Cardiac muscle cell (in vitro differentiated cells and primary cell): Measurements from ENCODE around the gene SARM1. TPM values are rescaled to one million over a fixed set of nuclear protein-coding genes. Genes with fewer than 3 reads are reported as not detected.
A peak's percentile ranks its signal among the peaks of the same experiment; 100 is the strongest.

ENCODE experiments used
- DNase-seq, 2 donors: peaks; one replicate each; pipeline versions ENCODE4 v3.0.0 to v3.0.0-alpha.2; 2010 to 2017; ENCODE audit warnings: low read depth in 1 of 2, low spot score in 1 of 2
- H3K27ac ChIP-seq: fragments of 200-600 bp; sonication (generic); 2 replicates; pipeline ENCODE4 v1.5.1; 2016
- H3K27me3 ChIP-seq: fragments of 200-600 bp; sonication (generic); 2 replicates; pipeline ENCODE4 v1.6.0; 2016; ENCODE audit warnings: control low read depth
- H3K36me3 ChIP-seq: fragments of 200-600 bp; sonication (generic); 2 replicates; pipeline ENCODE4 v1.5.1; 2016; ENCODE audit warnings: control low read depth
- H3K4me1 ChIP-seq: fragments of 200-600 bp; sonication (generic); 2 replicates; pipeline ENCODE4 v1.8.1; 2017; ENCODE audit warnings: low read depth, mild to moderate bottlenecking, mixed run types
- H3K4me3 ChIP-seq: fragments of 200-600 bp; sonication (generic); 2 replicates; pipeline ENCODE4 v1.5.1; 2016; ENCODE audit warnings: mild to moderate bottlenecking
- H3K9me3 ChIP-seq: fragments of 200-600 bp; sonication (generic); 2 replicates; pipeline ENCODE4 v1.5.1; 2017; ENCODE audit warnings: low read depth, mild to moderate bottlenecking, control low read depth
- polyA plus RNA-seq: library from polyadenylated mRNA; unstranded; fragments of >200 nt; fragmentation: Nextera tagmentation; extraction: Ambion mirVana; gene quantifications from 2 replicates; pipeline ENCODE4 v1.2.1, GENCODE V29; 2016
- total RNA-seq: library from RNA; depleted of rRNA; stranded (reverse); fragments of >200 nt; gene quantifications from 2 replicates; pipeline ENCODE4 v1.2.3, GENCODE V29; 2016
- TF ChIP-seq, protein P1 (sequence below): IDR thresholded peaks from 2 replicates; pipeline ENCODE4 v1.5.1; 2012; ENCODE audit warnings: low read depth, mild to moderate bottlenecking, low read length

Gene SARM1
- total and polyA plus RNA-seq, 2 experiments from 2014 or later, result 8.9 to 11.5 TPM

DNA sequence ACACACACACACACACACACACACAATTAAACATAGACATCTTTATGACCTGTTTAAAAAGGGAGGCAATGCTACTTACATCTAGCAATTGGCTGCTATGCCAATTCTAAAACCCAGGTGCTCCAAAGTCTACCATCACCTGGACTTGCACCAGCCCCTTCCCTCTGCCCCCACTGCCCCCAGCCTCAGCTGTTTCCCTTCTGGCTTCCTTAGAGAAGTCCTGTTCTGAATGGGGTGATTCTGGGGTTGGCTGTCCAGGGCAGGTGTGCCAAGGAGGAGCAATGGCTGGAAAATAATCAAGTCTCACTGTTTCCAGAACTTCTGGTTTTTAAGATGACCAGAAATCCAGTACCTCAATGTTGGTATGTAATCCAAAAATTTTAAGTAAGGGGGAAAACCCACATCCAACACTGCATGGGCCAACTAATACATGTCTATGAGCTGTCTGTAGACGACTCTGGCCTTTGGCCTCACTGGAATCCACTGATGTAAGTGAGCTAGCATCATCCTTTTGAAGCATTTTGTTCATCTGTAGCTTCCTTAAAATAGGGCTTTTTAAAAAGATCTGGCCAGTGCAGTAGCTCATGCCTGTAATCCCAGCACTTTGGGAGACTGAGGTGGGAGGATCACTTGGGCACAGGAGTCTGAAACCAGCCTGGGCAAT, 38.3 kb upstream of the SARM1 start:
- DNase-seq, result no peak
- Histone ChIP-seq H3K36me3 (peaks cover 9% of the 10 kb centered on the region), H3K27ac (no peak overlapping the region), H3K27me3 (no peaks in the 10 kb centered on the region), H3K9me3 (no peaks in the 10 kb centered on the region), H3K4me3 (no peak overlapping the region), H3K4me1 (peaks cover 4% of the 10 kb centered on the region)
- TF ChIP-seq, protein P1, sequence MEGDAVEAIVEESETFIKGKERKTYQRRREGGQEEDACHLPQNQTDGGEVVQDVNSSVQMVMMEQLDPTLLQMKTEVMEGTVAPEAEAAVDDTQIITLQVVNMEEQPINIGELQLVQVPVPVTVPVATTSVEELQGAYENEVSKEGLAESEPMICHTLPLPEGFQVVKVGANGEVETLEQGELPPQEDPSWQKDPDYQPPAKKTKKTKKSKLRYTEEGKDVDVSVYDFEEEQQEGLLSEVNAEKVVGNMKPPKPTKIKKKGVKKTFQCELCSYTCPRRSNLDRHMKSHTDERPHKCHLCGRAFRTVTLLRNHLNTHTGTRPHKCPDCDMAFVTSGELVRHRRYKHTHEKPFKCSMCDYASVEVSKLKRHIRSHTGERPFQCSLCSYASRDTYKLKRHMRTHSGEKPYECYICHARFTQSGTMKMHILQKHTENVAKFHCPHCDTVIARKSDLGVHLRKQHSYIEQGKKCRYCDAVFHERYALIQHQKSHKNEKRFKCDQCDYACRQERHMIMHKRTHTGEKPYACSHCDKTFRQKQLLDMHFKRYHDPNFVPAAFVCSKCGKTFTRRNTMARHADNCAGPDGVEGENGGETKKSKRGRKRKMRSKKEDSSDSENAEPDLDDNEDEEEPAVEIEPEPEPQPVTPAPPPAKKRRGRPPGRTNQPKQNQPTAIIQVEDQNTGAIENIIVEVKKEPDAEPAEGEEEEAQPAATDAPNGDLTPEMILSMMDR, result no peak

DNA sequence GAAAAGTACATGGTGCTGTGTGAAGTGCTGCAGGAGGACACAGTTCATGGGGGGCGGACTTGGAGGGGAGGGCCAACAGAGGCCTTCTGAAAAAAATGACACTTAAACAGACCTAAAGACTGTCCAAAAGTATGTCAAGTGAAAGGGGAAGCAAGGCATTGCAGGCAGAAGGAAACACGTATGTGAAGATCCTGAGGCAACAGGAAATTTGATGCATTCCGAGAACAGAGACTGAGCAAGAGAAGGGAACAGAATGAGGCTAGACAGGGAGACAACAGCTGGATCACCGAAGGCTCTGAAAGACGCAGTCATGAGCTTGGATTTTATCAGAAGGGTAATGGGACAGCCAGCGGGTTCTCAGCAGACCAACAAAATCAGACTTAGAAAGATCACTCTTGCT, 37.3 kb upstream of the SARM1 start:
- no peaks in the 10 kb centered on the region for H3K9me3 ChIP-seq
- H3K4me1 ChIP-seq, result peaks cover 4% of the 10 kb centered on the region
- DNase-seq, result peak in 1 of 2 donors; percentile 47
- H3K4me3 ChIP-seq, result peak overlapping the region; percentile 75
- H3K27ac ChIP-seq, result no peak overlapping the region
- H3K27me3 ChIP-seq, result no peaks in the 10 kb centered on the region
- TF ChIP-seq, protein P1, result no peak
- H3K36me3 ChIP-seq, result peaks cover 1% of the 10 kb centered on the region

DNA sequence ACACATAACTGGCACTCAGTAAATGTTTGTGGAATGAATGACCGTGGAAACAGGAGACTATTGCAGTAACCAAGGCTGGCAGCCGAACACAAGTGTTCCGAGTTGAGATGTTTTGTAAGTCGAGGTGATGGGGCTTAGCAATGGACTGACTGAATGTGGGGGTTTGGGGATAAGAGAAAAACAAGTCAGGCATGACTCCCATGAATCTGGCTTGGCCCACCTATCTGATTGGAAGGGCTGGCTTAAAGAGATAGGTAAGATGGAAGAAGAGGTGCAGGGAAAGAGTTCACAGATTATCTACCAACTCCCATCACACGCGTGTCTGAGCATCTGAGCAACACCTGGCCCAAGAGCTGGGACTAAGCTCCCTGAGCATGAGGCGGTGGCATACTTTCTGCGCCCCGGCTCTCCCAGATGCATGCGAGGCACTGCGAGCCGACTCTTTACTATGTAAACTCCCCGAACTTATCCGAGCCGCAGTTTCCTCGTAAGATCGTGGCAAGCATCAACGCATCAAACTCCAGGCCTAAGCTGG, 36.8 kb upstream of the SARM1 start:
- Histone ChIP-seq H3K27me3 (no peaks in the 10 kb centered on the region), H3K27ac (peak overlapping the region; percentile 73), H3K4me3 (peak overlapping the region; percentile 75), H3K4me1 (peaks cover 4% of the 10 kb centered on the region), H3K36me3 (no peaks in the 10 kb centered on the region), H3K9me3 (no peaks in the 10 kb centered on the region)
- TF ChIP-seq, protein P1, result no peak
- DNase-seq, result no peak

DNA sequence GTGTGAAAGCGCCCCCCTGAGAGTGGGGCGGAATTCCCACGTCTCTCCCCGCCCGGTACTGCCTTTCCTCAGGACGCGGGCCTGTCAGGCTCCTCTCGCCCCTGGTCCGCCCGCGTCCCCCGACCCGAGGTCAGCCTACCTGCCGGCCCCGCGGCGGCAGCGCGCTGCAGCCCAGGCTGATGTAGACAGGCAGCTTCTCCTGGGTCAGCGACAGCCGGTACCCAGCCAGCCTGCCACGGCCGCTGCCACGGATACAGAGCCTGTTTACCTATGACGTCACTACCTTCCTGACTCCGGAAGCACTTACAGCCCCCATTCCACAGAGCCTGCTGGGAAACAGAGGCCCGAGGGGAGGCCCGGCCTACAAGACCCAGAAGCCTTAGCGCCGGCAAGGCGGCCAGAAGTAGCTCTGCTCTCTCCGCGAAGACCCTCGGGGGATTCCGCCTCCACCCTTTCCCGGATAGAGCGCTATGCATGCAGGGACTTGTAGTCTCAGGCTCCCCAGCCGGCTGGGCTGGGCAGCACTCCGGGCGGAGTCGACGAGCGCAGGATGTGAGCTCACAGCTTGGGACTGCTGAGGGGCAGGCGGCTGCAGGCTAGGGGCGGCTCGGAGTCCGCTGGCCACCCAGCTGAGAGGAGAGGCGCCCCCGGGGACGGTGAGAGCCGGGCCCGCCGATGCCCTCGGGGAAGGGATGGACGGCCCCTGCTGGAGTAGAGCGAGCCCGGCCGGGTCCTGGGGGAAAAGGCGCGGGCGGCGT, 36.1 kb upstream of the SARM1 start, which contains the start of the genes IFT20 and TNFAIP1:
TSS of gene IFT20 (minus strand) at position 272 of the 758 bp plus-strand sequence. CDS start 3,487 bp downstream, outside the sequence.
TSS of gene TNFAIP1 (plus strand) at position 561 of the 758 bp plus-strand sequence. CDS start 3,761 bp downstream, outside the sequence.
- Histone ChIP-seq H3K4me3 (peak within 1 kb of the TSS; percentile 75), H3K4me1 (peaks cover 4% of the 10 kb centered on the region), H3K27me3 (no peaks in the 10 kb centered on the region), H3K36me3 (peaks cover 4% of the 10 kb centered on the region), H3K27ac (peak within 1 kb of the TSS; percentile 93), H3K9me3 (no peaks in the 10 kb centered on the region)
- DNase-seq, result peak; percentile 99 to 100
- TF ChIP-seq, protein P1, result no peak

DNA sequence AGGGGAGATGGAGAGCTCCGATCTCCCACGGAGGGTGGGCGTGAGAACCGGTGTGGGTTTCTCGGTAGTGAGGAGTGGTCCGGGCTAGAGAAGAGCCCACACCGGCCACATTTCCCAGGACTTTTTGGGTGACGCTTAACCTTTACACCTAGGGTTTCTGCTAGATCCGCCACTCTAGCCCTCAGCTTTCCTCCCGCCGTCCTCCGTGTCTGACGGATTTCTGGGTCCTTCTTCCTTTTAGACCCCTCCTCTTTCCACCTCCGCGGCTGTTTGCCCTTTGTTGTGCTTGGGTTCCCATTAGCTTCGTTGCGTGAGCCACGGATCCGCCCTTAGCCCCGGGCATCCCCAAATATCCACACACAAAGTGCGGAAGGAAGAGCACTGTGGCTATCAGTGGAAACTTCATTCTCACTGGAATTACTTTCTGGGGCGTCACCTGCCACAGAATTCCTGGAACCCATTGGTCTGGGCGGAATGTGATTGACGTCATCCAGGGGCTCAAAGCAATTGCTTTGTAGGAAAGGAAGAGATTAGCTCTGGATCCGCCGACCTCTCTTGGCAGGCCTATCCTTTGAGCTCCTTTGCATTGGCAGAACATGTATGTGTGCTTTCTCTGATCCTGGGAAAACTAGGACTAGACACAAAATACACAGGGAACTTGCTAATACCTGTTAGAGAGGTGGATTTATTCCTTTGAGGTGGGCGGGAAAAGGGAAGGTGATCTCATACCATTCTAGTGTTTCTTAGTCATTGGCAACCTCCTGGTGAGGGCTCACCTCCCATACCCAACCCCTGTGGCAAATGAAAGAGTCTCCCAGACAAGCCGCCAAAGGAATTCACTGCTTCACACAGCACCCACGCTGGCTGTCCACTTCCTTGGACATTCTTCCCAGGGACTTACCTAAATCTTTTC, 35.3 kb upstream of the SARM1 start:
- peak; percentile 83 to 94 for DNase-seq
- Histone ChIP-seq H3K4me1 (peaks cover 4% of the 10 kb centered on the region), H3K27ac (peak overlapping the region; percentile 93), H3K27me3 (no peaks in the 10 kb centered on the region), H3K4me3 (peak overlapping the region; percentile 70), H3K9me3 (no peaks in the 10 kb centered on the region), H3K36me3 (peaks cover 12% of the 10 kb centered on the region)
- TF ChIP-seq, protein P1, result no peak
